ENCODE measurements around the gene RIN3. TPM values are rescaled to one million over a fixed set of nuclear protein-coding genes. Genes with fewer than 3 reads are reported as not detected.

Gene RIN3
- total and polyA plus RNA-seq, 2 donors: 6.2 to 20.6 TPM

DNA sequence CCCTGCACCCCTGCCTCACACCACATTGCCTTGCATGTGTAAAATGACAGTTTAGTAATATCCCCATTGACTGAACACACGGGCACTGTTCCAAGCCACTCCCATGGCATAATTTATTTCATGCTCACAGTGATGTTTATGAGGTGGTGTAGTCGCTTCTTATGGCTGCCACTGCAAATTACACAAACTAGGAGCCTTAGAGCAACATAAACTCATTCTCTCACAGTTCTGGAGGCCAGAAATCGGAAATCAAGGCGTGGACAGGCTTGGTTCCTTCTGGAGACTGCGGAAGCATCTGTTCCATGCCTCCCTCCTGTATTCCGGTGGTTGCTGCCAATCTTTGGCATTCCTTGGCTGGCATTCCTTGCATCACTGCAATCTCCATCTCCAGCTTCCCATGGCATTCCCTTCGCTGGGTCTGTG, 97.3 kb downstream of the RIN3 start:
- H3K4me3 ChIP-seq (ENCODE audit: low read length in 2 of 2): no peak overlapping the region
- H3K27me3 ChIP-seq (ENCODE audit: control insufficient read depth in 2 of 2, insufficient read depth in 1 of 2, low read length in 1 of 2): no peaks in the 10 kb centered on the region
- peaks cover 0 to 15% of the 10 kb centered on the region in 2 donors for H3K9me3 ChIP-seq (ENCODE audit: control insufficient read depth in 2 of 2, insufficient read depth in 1 of 2, low read length in 1 of 2)
- no peak overlapping the region for H3K27ac ChIP-seq (ENCODE audit: low read depth in 1 of 2, low read length in 1 of 2)
- peaks cover 11 to 20% of the 10 kb centered on the region in 2 donors for H3K36me3 ChIP-seq (ENCODE audit: control insufficient read depth in 2 of 2, insufficient read depth in 2 of 2, low read length in 1 of 2)
- DNase-seq (ENCODE audit: low read depth in 6 of 9, low spot score in 9 of 9): no peak
- 97% methylated on average over 7 of the region's 7 CpGs for WGBS
- peaks cover 13 to 37% of the 10 kb centered on the region in 2 donors for H3K4me1 ChIP-seq (ENCODE audit: control insufficient read depth in 2 of 2, insufficient read depth in 2 of 2, low read length in 2 of 2)

DNA sequence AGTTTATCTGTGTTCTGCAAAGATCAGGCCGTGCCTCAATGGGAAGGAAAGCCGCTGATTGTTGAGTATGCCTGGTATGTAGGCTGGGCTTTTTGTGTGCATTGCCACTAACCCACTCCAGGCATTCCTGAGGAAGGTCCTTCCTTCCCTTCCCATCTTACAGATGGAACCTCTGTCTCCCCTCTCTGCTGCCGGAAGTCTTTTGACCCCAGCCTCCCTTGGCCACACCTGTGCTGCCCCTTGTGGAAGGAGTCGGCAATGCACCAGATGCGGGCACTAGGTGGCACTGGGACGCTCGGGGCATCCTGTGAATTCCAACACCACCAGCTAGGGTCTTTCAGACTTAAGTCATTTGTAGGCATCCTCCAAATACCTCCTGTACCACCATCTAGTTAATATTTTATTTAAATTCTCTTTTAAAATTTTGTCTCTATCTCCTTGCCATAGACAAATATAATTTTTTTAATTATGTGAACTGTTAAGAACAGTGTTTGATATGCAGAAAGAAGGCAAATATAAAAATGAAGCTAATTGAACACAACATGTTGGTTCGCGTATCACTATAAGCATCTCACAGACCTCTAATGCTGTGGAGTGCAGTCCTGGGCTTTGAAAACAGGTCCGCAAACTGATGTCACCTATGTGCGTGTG, 99.6 kb downstream of the RIN3 start:
- H3K4me1 ChIP-seq (ENCODE audit: control insufficient read depth in 2 of 2, insufficient read depth in 2 of 2, low read length in 2 of 2): peaks cover 13 to 45% of the 10 kb centered on the region in 2 donors
- H3K27me3 ChIP-seq (ENCODE audit: control insufficient read depth in 2 of 2, insufficient read depth in 1 of 2, low read length in 1 of 2): no peaks in the 10 kb centered on the region
- peaks cover 13 to 20% of the 10 kb centered on the region in 2 donors for H3K36me3 ChIP-seq (ENCODE audit: control insufficient read depth in 2 of 2, insufficient read depth in 2 of 2, low read length in 1 of 2)
- no peak overlapping the region for H3K4me3 ChIP-seq (ENCODE audit: low read length in 2 of 2)
- peaks cover 0 to 11% of the 10 kb centered on the region in 2 donors for H3K9me3 ChIP-seq (ENCODE audit: control insufficient read depth in 2 of 2, insufficient read depth in 1 of 2, low read length in 1 of 2)
- no peak overlapping the region for H3K27ac ChIP-seq (ENCODE audit: low read depth in 1 of 2, low read length in 1 of 2)
- 57% methylated on average over 11 of the region's 11 CpGs for WGBS
- peak in 7 of 9 donors; percentile 24 to 70 (median 40) for DNase-seq (ENCODE audit: low read depth in 6 of 9, low spot score in 9 of 9)

DNA sequence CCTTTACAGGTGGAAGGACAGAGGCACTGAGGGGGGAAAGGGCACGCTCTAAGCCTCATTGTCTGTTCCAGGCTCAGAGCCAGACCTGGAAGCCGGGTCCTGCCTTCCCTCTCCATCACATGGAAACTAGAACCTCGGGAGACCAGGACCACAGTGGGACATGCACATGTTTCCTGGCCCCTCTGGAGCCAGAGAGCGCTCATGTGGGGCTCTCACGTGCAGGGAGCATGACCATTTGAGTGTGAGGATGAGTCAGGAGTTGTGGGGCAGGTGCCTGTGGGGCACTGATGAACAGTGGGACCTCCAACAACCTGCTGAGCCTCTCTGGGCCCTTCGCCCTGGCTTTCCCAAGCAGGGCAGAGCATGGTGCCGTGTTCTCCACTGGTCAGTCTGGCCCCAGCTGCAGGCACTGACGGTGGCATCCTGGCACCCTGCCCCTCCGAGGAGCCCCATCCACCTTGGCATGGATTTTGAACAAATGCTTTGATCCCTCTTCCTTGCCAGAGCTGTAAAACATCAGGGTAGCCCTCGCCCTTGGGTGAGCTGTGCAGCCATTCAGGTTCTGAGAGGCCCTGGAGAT, 100.2 kb downstream of the RIN3 start:
- peaks cover 13 to 45% of the 10 kb centered on the region in 2 donors for H3K4me1 ChIP-seq (ENCODE audit: control insufficient read depth in 2 of 2, insufficient read depth in 2 of 2, low read length in 2 of 2)
- H3K36me3 ChIP-seq (ENCODE audit: control insufficient read depth in 2 of 2, insufficient read depth in 2 of 2, low read length in 1 of 2): peaks cover 14 to 20% of the 10 kb centered on the region in 2 donors
- no peak overlapping the region for H3K27ac ChIP-seq (ENCODE audit: low read depth in 1 of 2, low read length in 1 of 2)
- no peak overlapping the region for H3K4me3 ChIP-seq (ENCODE audit: low read length in 2 of 2)
- DNase-seq (ENCODE audit: low read depth in 6 of 9, low spot score in 9 of 9): no peak
- 98% methylated on average over 10 of the region's 10 CpGs for WGBS
- peaks cover 0 to 11% of the 10 kb centered on the region in 2 donors for H3K9me3 ChIP-seq (ENCODE audit: control insufficient read depth in 2 of 2, insufficient read depth in 1 of 2, low read length in 1 of 2)
- no peaks in the 10 kb centered on the region for H3K27me3 ChIP-seq (ENCODE audit: control insufficient read depth in 2 of 2, insufficient read depth in 1 of 2, low read length in 1 of 2)

DNA sequence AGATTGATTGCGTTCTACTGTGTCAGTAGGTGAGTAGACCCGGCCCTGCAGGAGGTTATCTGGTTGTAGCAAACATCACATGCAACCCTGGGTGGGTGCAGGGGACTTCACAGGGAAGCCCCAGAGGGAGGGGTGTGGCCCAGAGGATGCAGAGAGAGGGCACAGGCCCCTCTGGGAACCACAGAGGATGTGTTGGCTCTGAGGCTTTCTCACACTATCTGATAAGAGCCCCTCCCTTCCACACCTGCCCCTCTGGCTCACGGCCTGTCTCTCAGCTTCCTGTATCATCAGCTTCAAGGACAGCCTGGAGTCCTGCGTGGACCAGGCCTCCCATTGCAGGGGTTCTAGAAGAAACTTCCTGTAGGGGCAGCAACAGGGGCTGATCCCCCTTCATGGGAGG, 101.9 kb downstream of the RIN3 start:
- H3K9me3 ChIP-seq (ENCODE audit: control insufficient read depth in 2 of 2, insufficient read depth in 1 of 2, low read length in 1 of 2): peaks cover 0 to 11% of the 10 kb centered on the region in 2 donors
- peak overlapping the region in 1 of 2 donors; percentile 71 for H3K27ac ChIP-seq (ENCODE audit: low read depth in 1 of 2, low read length in 1 of 2)
- WGBS: 3% methylated on average over 4 of the region's 4 CpGs
- no peaks in the 10 kb centered on the region for H3K27me3 ChIP-seq (ENCODE audit: control insufficient read depth in 2 of 2, insufficient read depth in 1 of 2, low read length in 1 of 2)
- peak in 8 of 9 donors; percentile 30 to 87 (median 66) for DNase-seq (ENCODE audit: low read depth in 6 of 9, low spot score in 9 of 9)
- peaks cover 13 to 39% of the 10 kb centered on the region in 2 donors for H3K4me1 ChIP-seq (ENCODE audit: control insufficient read depth in 2 of 2, insufficient read depth in 2 of 2, low read length in 2 of 2)
- peaks cover 12 to 17% of the 10 kb centered on the region in 2 donors for H3K36me3 ChIP-seq (ENCODE audit: control insufficient read depth in 2 of 2, insufficient read depth in 2 of 2, low read length in 1 of 2)
- no peak overlapping the region for H3K4me3 ChIP-seq (ENCODE audit: low read length in 2 of 2)

DNA sequence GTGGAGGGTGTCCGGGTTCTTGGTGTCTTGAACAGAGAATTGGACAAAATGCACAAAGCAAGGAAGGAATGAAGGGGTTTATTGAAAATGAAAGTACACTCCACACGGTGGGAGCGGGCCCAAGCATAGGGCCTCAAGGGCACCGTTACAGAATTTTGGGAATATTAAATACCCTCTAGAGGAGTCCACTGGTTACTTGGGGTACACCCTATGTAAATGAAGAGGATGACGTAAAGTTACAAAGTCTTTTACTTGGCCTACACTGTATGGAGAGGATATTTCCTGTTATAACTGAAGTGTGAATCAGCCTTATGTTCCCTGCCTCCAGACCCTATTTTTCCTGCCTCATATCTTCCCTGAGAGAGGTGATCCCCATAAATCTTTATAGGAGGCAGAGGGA, 102.6 kb downstream of the RIN3 start:
- peaks cover 0 to 16% of the 10 kb centered on the region in 2 donors for H3K9me3 ChIP-seq (ENCODE audit: control insufficient read depth in 2 of 2, insufficient read depth in 1 of 2, low read length in 1 of 2)
- peaks cover 11 to 12% of the 10 kb centered on the region in 2 donors for H3K36me3 ChIP-seq (ENCODE audit: control insufficient read depth in 2 of 2, insufficient read depth in 2 of 2, low read length in 1 of 2)
- peaks cover 13 to 39% of the 10 kb centered on the region in 2 donors for H3K4me1 ChIP-seq (ENCODE audit: control insufficient read depth in 2 of 2, insufficient read depth in 2 of 2, low read length in 2 of 2)
- peak overlapping the region in 1 of 2 donors; percentile 71 for H3K27ac ChIP-seq (ENCODE audit: low read depth in 1 of 2, low read length in 1 of 2)
- WGBS: 92% methylated on average over 5 of the region's 5 CpGs
- H3K4me3 ChIP-seq (ENCODE audit: low read length in 2 of 2): no peak overlapping the region
- DNase-seq (ENCODE audit: low read depth in 6 of 9, low spot score in 9 of 9): no peak
- no peaks in the 10 kb centered on the region for H3K27me3 ChIP-seq (ENCODE audit: control insufficient read depth in 2 of 2, insufficient read depth in 1 of 2, low read length in 1 of 2)

DNA sequence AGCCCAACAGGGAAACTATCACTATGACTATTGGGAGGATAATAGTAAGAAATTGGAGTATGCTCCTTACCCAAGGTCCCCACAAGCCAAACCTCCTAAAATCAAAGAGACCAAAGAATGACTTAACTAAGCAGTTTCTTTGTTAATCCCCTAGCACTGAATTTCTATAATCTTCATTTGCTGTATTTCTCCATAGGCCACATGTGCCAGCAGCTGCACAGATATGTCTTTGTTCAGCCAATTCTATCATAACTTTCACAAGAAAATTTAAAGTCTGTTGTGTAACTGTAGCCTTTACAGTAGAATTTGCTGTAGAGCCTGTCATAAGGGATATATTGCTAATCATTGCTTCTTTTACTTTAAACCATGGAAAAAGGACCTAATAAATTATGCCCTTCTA, 104.0 kb downstream of the RIN3 start:
- H3K27me3 ChIP-seq (ENCODE audit: control insufficient read depth in 2 of 2, insufficient read depth in 1 of 2, low read length in 1 of 2): no peaks in the 10 kb centered on the region
- H3K4me1 ChIP-seq (ENCODE audit: control insufficient read depth in 2 of 2, insufficient read depth in 2 of 2, low read length in 2 of 2): peaks cover 13 to 38% of the 10 kb centered on the region in 2 donors
- H3K36me3 ChIP-seq (ENCODE audit: control insufficient read depth in 2 of 2, insufficient read depth in 2 of 2, low read length in 1 of 2): peaks cover 0 to 10% of the 10 kb centered on the region in 2 donors
- no peak overlapping the region for H3K4me3 ChIP-seq (ENCODE audit: low read length in 2 of 2)
- peaks cover 3 to 15% of the 10 kb centered on the region in 2 donors for H3K9me3 ChIP-seq (ENCODE audit: control insufficient read depth in 2 of 2, insufficient read depth in 1 of 2, low read length in 1 of 2)
- H3K27ac ChIP-seq (ENCODE audit: low read depth in 1 of 2, low read length in 1 of 2): no peak overlapping the region
- no peak for DNase-seq (ENCODE audit: low read depth in 6 of 9, low spot score in 9 of 9)

DNA sequence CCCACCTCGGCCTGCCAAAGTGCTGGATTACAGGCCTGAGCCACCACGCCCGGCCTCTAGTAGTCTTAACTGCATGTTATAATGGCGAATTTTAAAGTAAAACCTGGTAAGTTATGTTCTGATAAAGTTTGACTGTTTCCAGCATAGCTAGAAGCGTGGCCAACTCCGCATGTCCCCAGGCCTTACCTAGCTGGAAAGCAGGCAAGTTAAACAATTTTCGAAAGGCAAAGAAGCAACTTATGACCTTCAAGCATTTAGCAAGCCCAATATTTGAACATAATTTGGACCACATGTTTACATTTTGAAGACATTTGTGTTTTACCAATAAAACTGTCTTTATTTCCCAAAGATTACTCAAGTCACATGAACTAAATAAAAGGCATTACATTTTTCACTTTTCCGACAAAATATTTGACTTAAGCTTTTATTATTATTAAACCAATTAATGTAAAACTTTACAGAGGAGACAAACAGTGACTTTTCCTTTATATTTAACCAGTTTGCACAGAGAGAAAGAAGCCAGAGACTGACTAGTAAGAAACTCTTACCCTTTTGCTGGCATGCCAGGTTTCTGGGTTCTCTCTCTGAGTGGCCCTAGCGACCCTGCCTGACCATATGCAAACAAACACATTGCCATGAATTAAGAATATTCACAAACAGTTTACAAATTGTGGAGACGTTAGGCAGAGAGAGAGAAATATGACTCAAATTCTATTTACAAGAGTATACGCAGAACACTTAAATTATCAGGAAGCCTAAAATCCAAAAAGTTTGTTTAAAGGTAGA, 106.3 kb downstream of the RIN3 start:
- no peaks in the 10 kb centered on the region for H3K27me3 ChIP-seq (ENCODE audit: control insufficient read depth in 2 of 2, insufficient read depth in 1 of 2, low read length in 1 of 2)
- H3K4me3 ChIP-seq (ENCODE audit: low read length in 2 of 2): no peak overlapping the region
- H3K27ac ChIP-seq (ENCODE audit: low read depth in 1 of 2, low read length in 1 of 2): no peak overlapping the region
- WGBS: 98% methylated on average over 11 of the region's 11 CpGs
- H3K4me1 ChIP-seq (ENCODE audit: control insufficient read depth in 2 of 2, insufficient read depth in 2 of 2, low read length in 2 of 2): peaks cover 9 to 17% of the 10 kb centered on the region in 2 donors
- peaks cover 12 to 18% of the 10 kb centered on the region in 2 donors for H3K36me3 ChIP-seq (ENCODE audit: control insufficient read depth in 2 of 2, insufficient read depth in 2 of 2, low read length in 1 of 2)
- no peak for DNase-seq (ENCODE audit: low read depth in 6 of 9, low spot score in 9 of 9)
- peaks cover 4 to 13% of the 10 kb centered on the region in 2 donors for H3K9me3 ChIP-seq (ENCODE audit: control insufficient read depth in 2 of 2, insufficient read depth in 1 of 2, low read length in 1 of 2)

DNA sequence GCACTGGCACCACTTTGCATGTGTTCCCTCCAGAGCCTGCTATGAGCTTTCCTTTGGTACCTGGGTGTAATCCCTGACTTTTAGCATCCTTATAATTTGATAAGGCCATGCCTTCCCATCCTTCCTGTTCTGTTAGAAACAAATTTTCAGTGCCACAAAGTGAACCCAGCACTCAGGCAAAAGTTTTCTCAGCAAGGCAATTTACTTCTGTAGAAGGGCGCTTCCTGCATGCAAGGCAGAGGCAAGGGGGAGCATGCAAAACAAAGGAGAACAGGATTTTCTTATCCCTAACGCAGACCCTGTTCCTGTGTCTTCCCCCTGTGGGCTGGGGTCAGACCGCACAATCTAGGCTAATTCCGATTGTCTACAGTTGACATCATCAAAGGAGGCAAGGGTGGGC, 108.7 kb downstream of the RIN3 start:
- over 99% methylated on average over 4 of the region's 4 CpGs for WGBS
- Histone ChIP-seq H3K9me3 (ENCODE audit: control insufficient read depth in 2 of 2, insufficient read depth in 1 of 2, low read length in 1 of 2) (peaks cover 7 to 20% of the 10 kb centered on the region in 2 donors), H3K4me3 (ENCODE audit: low read length in 2 of 2) (no peak overlapping the region), H3K27me3 (ENCODE audit: control insufficient read depth in 2 of 2, insufficient read depth in 1 of 2, low read length in 1 of 2) (no peaks in the 10 kb centered on the region), H3K4me1 (ENCODE audit: control insufficient read depth in 2 of 2, insufficient read depth in 2 of 2, low read length in 2 of 2) (no peaks in the 10 kb centered on the region), H3K36me3 (ENCODE audit: control insufficient read depth in 2 of 2, insufficient read depth in 2 of 2, low read length in 1 of 2) (peaks cover 19 to 21% of the 10 kb centered on the region in 2 donors), H3K27ac (ENCODE audit: low read depth in 1 of 2, low read length in 1 of 2) (no peak overlapping the region)
- DNase-seq (ENCODE audit: low read depth in 6 of 9, low spot score in 9 of 9): no peak

DNA sequence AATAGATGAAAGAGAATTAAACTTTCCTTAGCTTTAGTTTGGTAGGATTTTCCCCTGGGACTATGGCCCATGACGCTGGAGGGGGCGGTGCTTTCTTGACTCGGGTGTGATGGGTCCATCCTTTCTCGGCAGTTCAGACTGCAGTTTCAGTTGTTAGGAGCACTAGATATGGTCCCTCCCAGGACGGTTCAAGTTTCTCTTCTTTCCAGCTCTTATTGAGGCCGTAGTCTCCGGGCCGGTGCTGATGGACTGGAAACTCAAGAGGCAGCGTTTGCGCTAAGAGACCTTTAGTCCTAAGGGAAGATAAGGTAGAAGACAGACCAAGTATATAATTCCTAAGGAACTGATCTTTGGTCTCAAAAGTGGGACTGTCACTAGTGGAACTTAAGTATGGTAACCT, 111.2 kb downstream of the RIN3 start:
- DNase-seq (ENCODE audit: low read depth in 6 of 9, low spot score in 9 of 9): no peak
- Histone ChIP-seq H3K4me3 (ENCODE audit: low read length in 2 of 2) (no peak overlapping the region), H3K4me1 (ENCODE audit: control insufficient read depth in 2 of 2, insufficient read depth in 2 of 2, low read length in 2 of 2) (no peaks in the 10 kb centered on the region), H3K9me3 (ENCODE audit: control insufficient read depth in 2 of 2, insufficient read depth in 1 of 2, low read length in 1 of 2) (peaks cover 11 to 30% of the 10 kb centered on the region in 2 donors), H3K27me3 (ENCODE audit: control insufficient read depth in 2 of 2, insufficient read depth in 1 of 2, low read length in 1 of 2) (no peaks in the 10 kb centered on the region), H3K36me3 (ENCODE audit: control insufficient read depth in 2 of 2, insufficient read depth in 2 of 2, low read length in 1 of 2) (peaks cover 21 to 31% of the 10 kb centered on the region in 2 donors), H3K27ac (ENCODE audit: low read depth in 1 of 2, low read length in 1 of 2) (no peak overlapping the region)
- WGBS: 97% methylated on average over 10 of the region's 10 CpGs
